DOHH2 (cell line): ENCODE measurements around the gene MIB2.
A peak's percentile ranks its signal among the peaks of the same experiment; 100 is the strongest.

Experiments used
- H3F3A ChIP-seq: fragments of 200-600 bp; sonication (generic), shearing (Covaris generic); 2 replicates; pipeline ENCODE4 v1.6.0; 2016; ENCODE audit warnings: antibody characterized with exemption, mild to moderate bottlenecking; ENCODE audit not compliant: control insufficient read depth, insufficient read depth
- H3K27ac ChIP-seq: fragments of 200-600 bp; sonication (generic); 2 replicates; pipeline ENCODE4 v1.5.1; 2014; ENCODE audit warnings: low read depth, mild to moderate bottlenecking, low read length, moderate library complexity
- H3K27me3 ChIP-seq: fragments of 200-600 bp; sonication (generic); 2 replicates; pipeline ENCODE4 v1.6.1; 2014; ENCODE audit warnings: mild to moderate bottlenecking, low read length, mixed read lengths; ENCODE audit not compliant: control insufficient read depth
- H3K36me3 ChIP-seq: fragments of 200-600 bp; sonication (generic); 2 replicates; pipeline ENCODE4 v1.6.1; 2014; ENCODE audit warnings: mild to moderate bottlenecking, low read length, moderate library complexity, mixed read lengths; ENCODE audit not compliant: control insufficient read depth
- H3K4me1 ChIP-seq: fragments of 200-600 bp; sonication (generic); 2 replicates; pipeline ENCODE4 v1.6.1; 2014; ENCODE audit warnings: mild to moderate bottlenecking, low read length, mixed read lengths; ENCODE audit not compliant: control insufficient read depth
- H3K4me2 ChIP-seq: fragments of 200-600 bp; sonication (generic); 2 replicates; pipeline ENCODE4 v1.6.0; 2014; ENCODE audit warnings: mild to moderate bottlenecking, low read length, moderate library complexity
- H3K4me3 ChIP-seq: fragments of 200-600 bp; sonication (generic); 2 replicates; pipeline ENCODE4 v1.5.1; 2014; ENCODE audit warnings: mild to moderate bottlenecking, low read length, mixed read lengths
- H3K79me2 ChIP-seq: fragments of 200-600 bp; sonication (generic); 2 replicates; pipeline ENCODE4 v1.6.1; 2014; ENCODE audit warnings: mild to moderate bottlenecking, low read length, mixed read lengths; ENCODE audit not compliant: control insufficient read depth
- H3K9me2 ChIP-seq: fragments of 200-600 bp; sonication (generic); replicated peaks from 2 replicates; pipeline ENCODE4 v1.6.1; 2014; ENCODE audit warnings: mild to moderate bottlenecking, low read length, mixed read lengths; ENCODE audit not compliant: control insufficient read depth
- H3K9me3 ChIP-seq: fragments of 200-600 bp; sonication (generic); 2 replicates; pipeline ENCODE4 v1.6.1; 2014; ENCODE audit warnings: antibody characterized with exemption, low read length, mixed read lengths; ENCODE audit not compliant: control insufficient read depth, insufficient read depth
- H4K20me1 ChIP-seq: fragments of 200-600 bp; sonication (generic); 2 replicates; pipeline ENCODE4 v1.6.0; 2014; ENCODE audit warnings: low read depth, mild to moderate bottlenecking, antibody characterized with exemption, low read length, moderate library complexity; ENCODE audit not compliant: control insufficient read depth, insufficient read depth
- CTCF ChIP-seq: fragments of 200-600 bp; sonication (generic); IDR thresholded peaks from one replicate; pipeline ENCODE4 v1.5.1; 2014; ENCODE audit warnings: antibody characterized with exemption, mild to moderate bottlenecking, low read depth, low read length; ENCODE audit not compliant: poor library complexity, severe bottlenecking
- EZH2phosphoT487 ChIP-seq: fragments of 200-600 bp; sonication (generic); IDR thresholded peaks from 2 replicates; pipeline ENCODE4 v1.6.1; 2017; ENCODE audit warnings: borderline replicate concordance, mild to moderate bottlenecking, antibody characterized with exemption, low read length, moderate library complexity, mixed read lengths

Gene MIB2

GRCh38 chr1:1614954-1615255, 395 bp upstream of the MIB2 start:
- peaks cover 3% of the 10 kb centered on the region; the same call in 1 of the 2 replicates for H3F3A ChIP-seq
- H3K4me1 ChIP-seq, result peaks cover 26% of the 10 kb centered on the region
- H3K27me3 ChIP-seq, result no peaks in the 10 kb centered on the region
- H3K27ac ChIP-seq, result no peak overlapping the region
- H3K79me2 ChIP-seq, result peaks cover 25% of the 10 kb centered on the region
- H3K36me3 ChIP-seq, result peaks cover 3% of the 10 kb centered on the region
- H4K20me1 ChIP-seq, result peaks cover 7% of the 10 kb centered on the region; the same call in 1 of the 2 replicates
- no peak for TF ChIP-seq CTCF
- TF ChIP-seq EZH2phosphoT487, result no peak
- H3K9me3 ChIP-seq, result no peaks in the 10 kb centered on the region
- peak overlapping the region; percentile 98 for H3K4me3 ChIP-seq
- H3K4me2 ChIP-seq, result peak overlapping the region; percentile 99
- H3K9me2 ChIP-seq, result no peaks in the 10 kb centered on the region

GRCh38 chr1:1616045-1616790, 918 bp downstream of the MIB2 start:
- TF ChIP-seq CTCF (no peak), EZH2phosphoT487 (no peak)
- peak overlapping the region; percentile 99 for H3K4me2 ChIP-seq
- H3K9me2 ChIP-seq, result no peaks in the 10 kb centered on the region
- peaks cover 23% of the 10 kb centered on the region for H3K4me1 ChIP-seq
- H3K27ac ChIP-seq, result no peak overlapping the region
- peaks cover 3% of the 10 kb centered on the region for H3K36me3 ChIP-seq
- H3K27me3 ChIP-seq, result no peaks in the 10 kb centered on the region
- peaks cover 25% of the 10 kb centered on the region for H3K79me2 ChIP-seq
- no peaks in the 10 kb centered on the region for H3K9me3 ChIP-seq
- no peaks in the 10 kb centered on the region; the same call in 1 of the 2 replicates for H3F3A ChIP-seq
- peaks cover 7% of the 10 kb centered on the region; the same call in 1 of the 2 replicates for H4K20me1 ChIP-seq
- H3K4me3 ChIP-seq, result peak overlapping the region; percentile 98

- peak overlapping the region; percentile 98 for H3K4me3 ChIP-seq
- peak overlapping the region; percentile 99 for H3K4me2 ChIP-seq
- H3K4me1 ChIP-seq, result peaks cover 23% of the 10 kb centered on the region
- no peaks in the 10 kb centered on the region for H3K9me2 ChIP-seq
- no peaks in the 10 kb centered on the region; the same call in 1 of the 2 replicates for H3F3A ChIP-seq
- peaks cover 3% of the 10 kb centered on the region for H3K36me3 ChIP-seq
- no peaks in the 10 kb centered on the region for H3K9me3 ChIP-seq
- no peaks in the 10 kb centered on the region for H3K27me3 ChIP-seq
- H3K27ac ChIP-seq, result no peak overlapping the region
- H4K20me1 ChIP-seq, result peaks cover 7% of the 10 kb centered on the region; the same call in 1 of the 2 replicates
- TF ChIP-seq CTCF, result no peak
- no peak for TF ChIP-seq EZH2phosphoT487
- peaks cover 25% of the 10 kb centered on the region for H3K79me2 ChIP-seq
Measured at GRCh38 chr1:1616838-1617237, 1.5 kb downstream of the MIB2 start.
